GM19467 (cell line): ENCODE results near the gene ZCCHC24.
"Not testable (repeated sequence)": the region's sequence is repeated elsewhere in the genome, so short reads cannot be mapped to it uniquely, and the experiment has no call there.

ENCODE experiments used
- ATAC-seq: cut with Tn5 transposase; IDR thresholded peaks from one replicate; pipeline ENCODE4 v1.9.1; 2021; ENCODE audit warnings: mild to moderate bottlenecking, moderate library complexity; ENCODE audit not compliant: unreplicated experiment

ZCCHC24 gene

DNA sequence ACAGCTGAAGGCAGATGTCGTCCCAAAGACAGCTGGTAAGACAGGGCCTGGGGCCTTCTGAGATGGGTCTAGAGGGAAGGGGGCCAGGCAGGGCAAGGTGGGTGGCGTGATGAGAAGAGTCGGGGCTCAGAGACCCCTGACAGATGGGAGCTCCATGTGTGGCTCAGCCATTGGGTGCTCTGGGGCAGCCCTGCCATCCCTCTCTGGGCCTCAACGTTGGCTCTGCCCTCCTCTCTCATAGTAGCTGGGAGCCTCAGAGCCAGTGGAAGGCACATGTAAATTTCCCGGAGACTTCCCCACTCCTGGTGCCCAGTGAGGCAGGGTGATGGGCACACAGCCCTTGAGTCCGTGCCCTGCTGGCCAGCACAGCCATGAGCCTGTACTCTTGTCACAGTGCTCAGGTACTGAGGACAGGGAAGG lies 96.3 kb downstream of the ZCCHC24 start:
- no peak for ATAC-seq

DNA sequence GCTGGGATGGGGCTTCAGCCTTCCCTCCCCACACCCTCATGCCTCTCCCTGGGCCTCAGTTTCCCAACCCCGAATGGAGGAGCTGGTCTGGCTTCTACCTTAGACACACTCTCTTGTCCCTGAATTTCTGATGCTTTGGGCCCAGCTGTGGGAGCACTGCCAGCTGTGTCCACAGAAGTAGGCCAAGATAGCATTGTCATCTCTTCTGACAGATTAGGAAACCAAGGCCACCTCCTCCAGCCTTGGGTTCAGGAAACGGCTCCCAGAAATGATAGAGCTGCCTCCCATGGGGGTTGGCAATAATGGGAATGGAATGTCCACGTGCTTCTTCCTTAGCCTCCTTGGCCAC lies 96.8 kb downstream of the ZCCHC24 start:
- ATAC-seq: no peak

DNA sequence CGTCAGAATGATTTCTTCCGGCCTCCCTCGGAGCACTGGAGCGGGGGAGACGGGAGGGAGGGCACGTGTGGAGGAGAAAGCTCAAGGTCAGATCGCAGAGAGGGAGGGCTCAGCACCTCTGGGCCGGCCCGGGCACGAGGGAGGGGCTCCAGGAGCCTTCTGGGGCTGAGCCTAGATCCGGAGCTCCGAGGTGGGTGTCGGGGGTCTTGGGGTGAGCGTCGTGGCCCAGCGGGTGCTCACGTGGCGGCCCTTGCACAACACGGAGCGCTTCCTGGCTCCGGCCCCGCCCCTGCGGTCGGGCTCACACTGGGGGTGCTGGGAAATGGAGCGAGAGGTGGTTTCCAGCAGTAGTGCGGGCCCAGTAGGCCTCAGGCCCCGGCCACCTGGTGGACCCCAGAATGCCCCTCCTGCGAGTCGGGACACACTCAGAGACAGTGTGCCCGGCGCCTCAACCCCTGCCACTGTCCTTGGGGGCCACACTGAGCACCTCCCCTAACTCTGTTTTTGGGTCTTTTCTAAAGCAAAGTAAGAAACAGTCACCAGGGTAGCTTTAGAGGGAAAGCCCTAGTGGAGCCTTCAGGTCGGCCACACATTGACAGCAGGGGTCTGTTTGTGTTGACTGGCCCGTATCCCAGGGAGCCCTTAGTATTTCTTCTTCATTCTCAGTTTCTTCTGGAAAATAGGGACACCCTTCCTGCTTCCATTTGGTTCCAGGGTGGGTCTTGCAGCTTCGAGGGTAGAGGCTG lies 97.4 kb downstream of the ZCCHC24 start:
- peak; percentile 54 for ATAC-seq

DNA sequence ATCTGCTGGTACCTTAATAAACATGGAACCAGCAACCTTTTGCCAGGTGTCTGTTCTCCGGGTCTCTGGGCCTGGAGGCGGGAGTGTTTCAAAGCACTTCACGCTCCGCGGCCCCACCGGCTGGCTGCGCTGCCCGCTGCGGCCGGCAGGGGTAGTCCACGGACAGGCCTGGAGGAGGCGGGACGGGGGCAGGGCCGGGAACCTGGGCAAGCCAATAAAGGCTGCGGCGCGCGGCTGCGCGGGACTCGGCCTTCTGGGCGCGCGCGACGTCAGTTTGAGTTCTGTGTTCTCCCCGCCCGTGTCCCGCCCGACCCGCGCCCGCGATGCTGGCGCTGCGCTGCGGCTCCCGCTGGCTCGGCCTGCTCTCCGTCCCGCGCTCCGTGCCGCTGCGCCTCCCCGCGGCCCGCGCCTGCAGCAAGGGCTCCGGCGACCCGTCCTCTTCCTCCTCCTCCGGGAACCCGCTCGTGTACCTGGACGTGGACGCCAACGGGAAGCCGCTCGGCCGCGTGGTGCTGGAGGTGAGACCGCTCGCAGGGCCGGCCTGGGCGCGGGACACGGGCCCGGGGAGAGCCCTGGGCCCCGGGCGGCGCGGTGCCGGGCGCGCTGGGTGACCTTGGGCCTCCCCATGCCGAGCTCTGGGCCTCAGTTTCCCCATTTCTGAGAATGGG lies 98.1 kb downstream of the ZCCHC24 start, which contains the start of gene PPIF:
Gene PPIF, plus strand, starts transcription at position 244 of the 668 bp plus-strand sequence. Its CDS starts 80 bp downstream, at position 324.
- ATAC-seq: peak; percentile 84

DNA sequence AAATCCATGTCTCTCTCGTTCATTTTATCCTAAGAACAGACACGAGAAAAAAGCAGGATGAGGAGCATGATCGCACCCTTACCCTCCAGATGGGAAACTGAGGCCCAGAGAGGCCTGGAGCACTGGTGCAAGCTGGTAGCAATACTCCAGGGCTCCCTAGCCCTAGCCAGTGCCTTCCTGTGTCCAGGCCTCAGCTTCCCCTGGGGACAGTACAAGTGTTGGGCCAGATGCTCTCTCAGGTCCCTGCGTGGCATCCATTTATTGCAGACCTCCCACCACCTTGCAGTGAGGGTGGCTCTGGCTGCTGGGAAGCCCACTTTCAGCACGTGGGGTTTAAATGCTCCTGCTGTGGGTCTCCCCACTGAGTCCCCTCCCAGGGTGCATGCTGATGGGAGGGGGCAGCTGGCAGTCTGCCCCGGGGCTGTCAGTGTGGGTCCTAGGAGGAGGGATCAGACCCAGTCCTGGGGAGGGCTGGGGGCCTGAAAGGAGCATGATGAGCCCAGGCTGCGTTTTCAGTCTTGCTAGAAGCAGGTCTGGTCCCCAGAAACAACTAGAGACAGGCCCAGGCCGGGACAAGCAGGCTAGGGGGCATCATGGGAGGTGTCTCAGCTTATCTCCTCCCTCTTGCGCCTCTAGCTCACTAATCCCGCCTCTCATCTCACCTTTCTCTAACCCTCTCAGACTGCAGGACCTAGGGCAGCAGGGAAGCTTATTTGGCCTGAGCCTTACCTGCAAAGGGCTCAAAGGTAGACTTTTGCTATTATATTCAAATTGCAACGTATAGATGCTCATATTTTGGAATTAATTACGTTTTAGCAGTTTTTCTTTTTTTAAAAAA lies 98.8 kb downstream of the ZCCHC24 start:
- ATAC-seq: no peak

DNA sequence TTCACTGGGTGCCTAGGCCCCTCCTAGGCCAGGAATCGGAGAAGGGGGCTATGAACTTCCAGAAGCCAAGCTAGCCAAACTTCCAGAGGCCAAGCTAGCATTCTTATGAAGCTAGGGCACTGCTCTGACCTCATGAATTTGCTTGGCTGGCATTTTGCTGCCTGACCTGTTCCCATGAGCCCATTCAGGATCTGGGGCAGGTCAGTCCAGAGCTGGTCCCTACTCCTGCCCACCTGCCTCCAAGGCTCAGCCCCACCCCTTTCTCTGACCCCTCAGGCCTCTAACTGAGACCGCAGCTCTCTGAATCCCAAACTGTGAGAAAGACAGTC lies 99.4 kb downstream of the ZCCHC24 start:
- no peak for ATAC-seq

DNA sequence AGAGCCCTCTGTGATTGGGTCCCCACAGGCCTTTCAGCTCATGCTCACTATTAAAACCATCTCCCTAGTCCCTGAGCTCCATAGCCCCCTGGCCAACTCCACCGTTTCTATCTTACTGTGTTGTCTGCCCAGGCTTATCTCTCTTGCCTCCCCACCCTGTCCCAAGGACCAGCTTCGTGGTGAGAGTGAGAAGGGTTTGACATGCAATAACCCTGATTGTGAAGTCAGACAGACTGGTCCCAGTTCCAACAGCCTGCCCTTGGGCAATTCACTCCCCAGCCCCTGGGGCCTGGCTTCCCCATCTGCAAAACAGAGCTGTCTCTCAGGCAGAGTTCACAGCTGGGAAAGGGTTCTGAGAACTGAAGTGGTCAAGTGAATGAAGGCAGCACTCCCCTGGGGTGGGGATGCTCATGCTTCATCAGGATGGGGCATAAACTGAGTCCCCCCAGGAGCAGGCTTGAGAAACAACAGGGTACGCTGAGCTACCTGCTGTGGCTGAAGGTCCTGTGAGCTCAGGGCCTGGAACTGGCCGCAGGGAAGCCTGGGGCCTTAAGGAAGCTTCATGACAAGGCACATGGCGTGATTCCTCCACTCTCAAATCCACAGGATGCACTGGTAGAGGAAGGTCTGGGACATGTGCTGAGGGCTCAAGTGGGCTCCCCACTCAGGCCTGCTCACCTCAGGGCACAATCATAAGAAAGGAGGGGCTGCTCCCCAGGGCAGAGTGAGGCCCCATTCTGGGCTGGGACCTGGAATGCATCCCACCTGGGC lies 100.0 kb downstream of the ZCCHC24 start:
- ATAC-seq: no peak

DNA sequence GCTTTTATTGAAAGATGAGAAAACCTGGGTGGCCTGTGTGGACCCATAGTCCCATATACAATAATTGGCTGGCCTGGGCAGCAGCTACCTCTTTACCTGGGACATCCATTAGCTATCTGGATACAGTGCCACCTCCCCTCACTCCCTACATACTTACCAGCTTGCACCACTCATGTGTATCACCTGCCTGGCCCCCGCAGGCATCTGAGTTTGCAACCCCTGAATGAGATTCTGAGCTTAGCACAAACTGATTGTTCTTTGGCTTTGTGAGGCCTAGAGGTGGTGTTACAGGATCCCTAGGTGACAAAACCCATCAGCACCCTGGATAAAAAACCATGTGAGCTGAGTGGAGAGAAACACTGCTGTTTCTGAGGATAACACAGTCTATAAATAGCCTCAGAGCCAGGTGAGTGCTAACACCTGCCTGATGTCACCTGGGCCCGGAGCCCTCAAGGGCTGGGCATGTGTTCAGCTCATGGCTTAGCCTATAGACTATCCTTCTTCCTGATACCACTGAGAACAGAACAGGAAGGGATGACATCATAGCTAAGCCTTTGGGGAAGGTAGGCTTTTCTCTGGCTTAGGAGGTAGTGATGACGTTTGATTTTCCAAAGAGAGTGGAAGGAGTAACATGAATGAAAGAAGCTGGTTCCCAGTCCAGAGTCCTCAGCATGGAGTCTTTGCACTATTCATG lies 100.8 kb downstream of the ZCCHC24 start:
- ATAC-seq: no peak

DNA sequence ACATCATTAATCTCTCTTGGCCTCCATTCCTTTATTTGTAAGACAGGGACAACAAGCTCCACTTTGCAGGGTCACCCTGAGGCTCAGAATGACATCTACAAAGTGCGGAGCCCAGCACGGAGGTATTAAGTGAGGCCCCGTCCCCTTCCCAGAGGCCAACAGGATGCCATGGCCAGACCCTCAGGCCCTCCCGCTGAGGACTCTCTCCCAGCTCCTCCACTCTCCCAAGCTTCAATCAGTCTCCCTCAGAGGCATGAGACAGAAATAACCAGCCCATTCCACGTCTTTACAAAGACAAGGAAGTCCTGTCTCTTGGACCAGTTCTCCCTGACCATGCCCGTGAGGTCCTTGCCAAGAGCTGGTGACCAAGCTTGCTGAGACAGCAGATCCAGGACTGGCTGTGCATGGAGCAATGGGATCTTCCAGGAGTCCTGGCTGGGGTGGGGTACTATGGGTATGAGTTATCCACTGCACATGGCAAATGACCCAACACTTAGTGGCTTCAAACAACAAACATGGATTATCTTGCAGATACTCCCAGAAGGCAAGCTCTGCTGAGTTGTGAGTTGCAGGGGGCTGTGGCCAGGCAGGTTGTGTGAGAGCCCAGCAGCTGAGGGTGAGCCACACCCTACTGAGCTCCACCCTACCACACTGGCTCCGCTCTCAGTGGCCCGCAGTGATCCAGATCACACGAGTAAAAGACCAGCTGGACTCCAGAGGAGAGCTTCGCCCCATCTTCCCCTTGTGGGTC lies 102.4 kb downstream of the ZCCHC24 start:
- ATAC-seq: no peak

DNA sequence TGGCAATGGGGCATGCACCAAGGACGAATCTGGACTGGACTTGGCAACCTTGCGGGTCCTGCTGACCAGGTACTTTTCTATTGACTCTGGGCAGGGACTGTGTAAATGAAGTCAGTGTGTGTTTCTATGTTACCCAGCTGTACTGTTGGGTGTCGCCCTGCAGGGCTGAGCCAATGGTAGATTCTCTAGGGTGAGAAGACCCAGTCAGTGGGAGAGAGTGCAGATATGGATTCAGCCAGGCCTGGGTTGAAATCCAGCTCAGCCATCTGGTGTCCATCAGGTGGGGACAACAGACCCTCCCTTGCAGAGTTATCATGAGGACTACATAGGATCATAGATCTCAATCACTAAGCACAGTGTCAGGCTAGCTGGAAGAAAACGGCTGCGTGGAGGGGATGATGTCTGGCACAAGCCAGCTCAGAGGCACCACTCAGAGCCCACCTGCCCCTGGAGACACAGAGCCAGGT lies 103.1 kb downstream of the ZCCHC24 start:
- no peak for ATAC-seq

DNA sequence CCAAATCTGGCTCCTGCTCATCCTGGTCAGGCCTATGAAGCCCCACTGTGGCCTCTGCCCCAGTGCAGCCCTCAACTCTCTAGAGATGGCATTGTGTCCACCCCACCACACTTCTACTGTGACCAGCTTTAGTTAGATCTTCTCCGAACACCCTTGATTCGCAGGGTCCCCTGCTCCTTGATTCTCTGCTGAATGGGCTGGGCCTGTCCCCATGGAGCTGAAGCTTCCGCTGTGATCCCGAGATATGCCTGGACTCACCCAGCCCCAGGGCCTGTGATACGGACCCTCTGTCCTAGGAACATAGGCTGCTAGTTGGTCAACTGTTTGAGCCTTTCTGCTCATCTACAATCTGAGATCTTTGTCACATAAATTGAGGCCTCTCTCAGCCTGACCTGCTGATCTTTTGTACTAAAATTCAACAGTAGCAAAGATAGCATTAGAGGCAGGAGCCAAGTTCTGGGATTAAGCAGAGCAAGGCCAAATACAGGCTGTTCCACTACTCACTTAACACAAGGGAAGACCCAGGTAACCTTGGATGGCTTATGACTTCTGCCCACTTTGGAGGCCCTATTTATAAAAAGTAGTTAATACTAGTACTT lies 104.7 kb downstream of the ZCCHC24 start:
- ATAC-seq: no peak

DNA sequence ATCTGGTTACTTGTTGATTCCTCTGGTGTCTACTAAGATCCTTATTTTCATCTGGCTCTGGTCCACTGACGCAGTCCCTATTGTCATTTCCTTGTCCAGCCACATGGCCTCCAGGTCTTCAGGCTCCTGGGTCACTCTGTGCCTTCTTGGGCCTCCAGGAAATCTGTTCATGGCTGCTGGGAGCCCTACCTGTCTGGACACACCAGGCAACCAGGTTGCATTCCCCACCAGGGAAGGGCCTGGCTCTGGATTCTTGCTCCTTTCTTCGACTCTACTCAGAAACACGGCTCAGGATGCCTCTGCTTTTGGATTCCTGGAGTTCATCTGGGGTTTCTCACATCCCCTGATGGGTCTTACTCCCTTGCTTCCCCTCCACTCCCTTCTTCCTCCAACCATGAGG lies 106.2 kb downstream of the ZCCHC24 start:
- no peak for ATAC-seq

DNA sequence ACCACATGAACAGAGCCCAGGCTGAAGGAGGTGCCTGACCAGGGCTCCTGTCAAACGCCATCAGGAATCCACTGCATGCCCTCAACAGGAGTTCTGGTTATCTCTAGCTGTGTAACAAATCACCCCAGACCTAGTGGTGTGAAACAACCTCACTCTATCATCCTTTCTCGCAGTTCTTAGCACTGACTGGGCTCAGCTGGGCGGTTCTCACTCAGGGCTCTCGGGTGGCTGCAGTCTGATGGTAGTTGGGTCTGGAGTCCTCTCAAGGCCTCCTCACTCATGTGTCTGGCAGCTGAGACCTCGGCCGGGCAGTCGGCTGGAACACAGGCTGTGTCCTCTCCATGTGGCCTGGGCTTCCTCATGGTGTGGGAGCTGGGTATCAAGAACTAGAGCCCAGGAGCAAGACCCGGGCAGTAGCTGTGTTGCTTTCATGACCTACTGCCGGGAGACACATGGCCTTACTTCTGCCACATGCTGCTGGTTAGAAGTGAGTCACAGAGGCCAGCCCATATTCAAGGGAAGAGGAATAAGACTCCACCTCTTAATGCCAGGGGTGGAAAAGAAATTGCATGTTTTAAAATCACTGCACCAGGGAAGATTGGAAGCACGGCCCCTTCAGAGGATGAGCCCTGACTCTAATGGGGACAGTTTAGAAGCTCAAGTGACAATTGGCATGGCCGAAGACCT lies 107.5 kb downstream of the ZCCHC24 start:
- ATAC-seq: not testable (repeated sequence)

DNA sequence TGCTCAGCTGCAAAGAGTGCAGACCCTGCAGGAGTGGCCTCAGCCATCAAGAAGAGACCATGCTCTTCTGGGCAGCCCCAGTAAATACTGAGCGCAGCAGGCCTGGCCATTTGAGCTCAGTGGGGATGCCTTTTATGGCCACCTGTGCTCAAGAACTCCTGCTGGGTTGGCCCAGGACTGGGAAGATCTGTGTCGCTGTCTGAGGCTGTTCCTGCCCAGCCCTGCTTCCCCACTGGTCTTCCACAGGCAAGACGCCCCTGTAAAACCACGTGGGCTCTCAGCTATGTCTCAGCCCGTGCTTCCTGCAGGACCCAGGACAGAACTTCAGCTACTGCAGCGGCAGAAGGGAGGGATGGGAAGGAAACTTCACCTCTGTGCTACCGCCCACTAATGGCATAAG lies 108.7 kb downstream of the ZCCHC24 start:
- ATAC-seq: no peak

DNA sequence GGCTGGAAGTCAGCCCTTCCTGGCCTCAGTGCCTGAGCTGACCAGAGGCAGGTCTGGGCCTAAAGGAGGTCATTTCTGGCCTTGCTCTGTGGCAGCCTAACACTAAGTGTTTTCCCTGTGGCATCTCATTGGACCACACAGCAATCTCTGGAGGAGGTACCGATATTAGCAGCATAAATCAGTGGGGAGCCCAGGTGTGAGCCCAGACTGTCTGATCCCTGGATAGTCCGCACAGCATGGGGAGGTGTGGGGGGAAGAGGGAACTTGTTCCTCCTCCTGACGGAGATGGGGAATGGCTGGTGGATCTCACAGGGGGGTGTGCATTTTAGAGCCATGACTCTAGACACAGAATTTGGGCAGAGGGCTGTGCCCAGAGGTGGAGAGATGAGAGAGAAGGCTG lies 109.1 kb downstream of the ZCCHC24 start:
- no peak for ATAC-seq

DNA sequence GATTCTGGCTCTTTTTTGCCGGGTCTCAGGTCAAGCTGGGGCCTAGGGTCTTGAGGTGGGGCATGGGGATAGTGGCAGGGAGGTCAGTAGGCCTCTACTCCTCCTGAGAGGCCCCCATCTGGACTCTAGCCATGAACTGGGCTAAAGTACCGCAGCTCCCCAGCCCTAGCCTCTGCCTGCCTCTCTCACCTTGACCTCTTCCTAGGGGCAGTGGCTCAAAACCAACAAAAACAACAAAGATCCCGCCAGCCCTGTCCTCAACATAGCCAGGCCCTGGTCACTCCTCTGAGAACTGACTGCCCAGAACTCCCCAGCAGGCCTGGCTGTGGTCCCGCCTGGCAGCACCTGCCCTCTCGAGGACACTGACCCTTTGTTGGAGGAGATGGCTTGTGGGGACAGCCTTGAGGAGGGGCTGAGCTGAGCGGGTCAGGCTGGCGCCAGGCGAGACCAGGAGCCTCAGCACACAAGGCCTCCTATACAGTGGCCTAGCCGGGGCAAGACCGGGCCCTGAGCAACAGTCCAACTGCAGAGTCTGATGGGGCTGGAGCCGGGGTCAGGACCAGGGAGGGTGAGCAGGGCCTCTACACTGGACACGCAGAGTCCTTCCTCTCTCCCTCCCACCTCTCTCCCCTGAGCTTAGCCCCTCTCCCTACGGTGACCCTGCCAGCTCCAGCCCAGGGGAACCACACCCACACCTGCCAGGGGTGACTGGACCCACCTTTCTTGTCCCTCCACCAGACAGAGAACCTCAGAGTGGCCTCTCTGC lies 109.8 kb downstream of the ZCCHC24 start:
- ATAC-seq: no peak

DNA sequence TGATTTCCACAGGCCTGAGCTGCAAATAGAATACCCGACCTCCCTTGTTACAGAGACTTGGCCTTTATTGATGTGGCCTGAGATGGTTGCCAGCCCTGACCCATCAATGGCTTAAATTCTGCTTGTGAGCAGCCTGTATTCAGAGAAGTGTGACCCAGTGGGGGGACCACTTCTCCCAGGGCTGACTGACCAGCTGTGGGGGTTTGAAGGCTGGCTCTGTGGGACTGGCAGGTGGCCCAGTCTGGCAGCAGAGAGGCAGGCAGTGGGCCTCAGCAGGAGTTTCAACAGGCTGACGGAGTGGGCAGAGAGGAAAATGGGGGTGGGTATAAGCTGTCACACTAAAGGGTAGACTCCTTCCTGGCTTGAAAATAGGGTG lies 110.3 kb downstream of the ZCCHC24 start:
- ATAC-seq: no peak

DNA sequence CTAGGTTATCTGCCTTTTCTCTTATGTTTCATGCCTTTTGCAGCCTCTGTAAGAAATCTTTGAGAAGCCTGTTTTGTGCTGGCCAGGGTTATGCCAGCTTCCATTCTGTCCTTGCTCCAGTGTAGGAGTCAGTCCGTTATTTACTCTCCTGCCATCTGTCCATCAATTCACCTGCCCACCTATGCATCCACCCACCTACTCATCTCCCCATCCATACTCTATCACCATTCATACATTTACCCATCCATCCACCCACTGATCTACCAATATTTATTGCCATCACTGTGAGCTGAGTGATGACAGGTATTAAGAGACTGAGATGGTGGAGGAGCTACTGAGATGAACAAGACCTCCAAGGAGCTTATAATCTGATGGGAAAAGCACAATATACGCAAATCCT lies 110.9 kb downstream of the ZCCHC24 start:
- no peak for ATAC-seq
